ENCODE measurements around the gene NOP14.

GRCh38 chr4:2898001-2898400 lies 65.2 kb downstream of the NOP14 start:
- TF ChIP-seq CTCF (IDR thresholded peaks at IDR 0.05): no peak
- TF ChIP-seq EZH2 (IDR thresholded peaks at IDR 0.05; ENCODE audit: borderline replicate concordance, insufficient read depth, low read depth, low read length, poor library complexity, severe bottlenecking): no peak
